ENCODE measurements around the gene JOSD1.
A peak's percentile ranks its signal among the peaks of the same experiment; 100 is the strongest.

DNA sequence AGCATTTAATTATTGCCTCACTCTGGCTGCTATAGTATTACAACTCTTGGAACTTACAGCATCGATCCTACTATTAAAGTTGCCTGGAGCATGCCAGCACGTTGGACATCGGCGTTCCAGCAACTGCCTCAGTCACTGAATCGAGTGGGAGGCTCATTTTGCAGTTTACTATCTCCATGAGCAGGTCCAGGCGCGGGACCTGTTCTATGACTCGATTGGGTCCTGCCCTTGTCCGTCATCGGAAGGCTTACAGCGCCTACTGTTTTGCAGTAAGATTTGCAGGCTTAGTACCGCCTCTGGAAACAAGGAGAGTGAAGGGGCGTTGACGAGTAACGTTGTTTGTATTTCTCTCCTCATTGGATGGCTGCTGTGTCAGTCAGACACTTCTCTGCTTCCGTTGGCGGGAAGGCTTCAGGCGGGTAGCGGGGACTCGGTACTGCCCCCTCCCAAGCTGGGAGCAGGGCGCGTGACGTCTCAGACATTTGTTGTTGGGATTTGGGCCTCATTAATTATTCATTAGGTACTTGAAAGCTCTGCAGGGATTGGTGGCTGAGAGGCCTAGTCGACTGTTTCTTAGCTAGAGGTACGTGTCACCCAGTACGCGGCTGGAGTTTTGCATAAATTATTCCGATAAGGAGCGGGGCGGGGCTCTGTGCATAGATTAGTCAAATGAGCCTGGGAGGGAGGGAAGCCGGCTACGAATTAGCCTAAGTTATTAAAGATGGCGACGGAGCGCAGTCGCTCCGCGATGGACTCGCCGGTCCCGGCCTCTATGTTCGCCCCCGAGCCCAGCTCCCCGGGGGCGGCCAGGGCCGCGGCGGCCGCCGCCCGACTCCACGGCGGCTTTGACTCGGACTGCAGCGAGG, 4.7 kb upstream of the JOSD1 start, which contains the start of gene GTPBP1:
- TF ChIP-seq, protein P1, sequence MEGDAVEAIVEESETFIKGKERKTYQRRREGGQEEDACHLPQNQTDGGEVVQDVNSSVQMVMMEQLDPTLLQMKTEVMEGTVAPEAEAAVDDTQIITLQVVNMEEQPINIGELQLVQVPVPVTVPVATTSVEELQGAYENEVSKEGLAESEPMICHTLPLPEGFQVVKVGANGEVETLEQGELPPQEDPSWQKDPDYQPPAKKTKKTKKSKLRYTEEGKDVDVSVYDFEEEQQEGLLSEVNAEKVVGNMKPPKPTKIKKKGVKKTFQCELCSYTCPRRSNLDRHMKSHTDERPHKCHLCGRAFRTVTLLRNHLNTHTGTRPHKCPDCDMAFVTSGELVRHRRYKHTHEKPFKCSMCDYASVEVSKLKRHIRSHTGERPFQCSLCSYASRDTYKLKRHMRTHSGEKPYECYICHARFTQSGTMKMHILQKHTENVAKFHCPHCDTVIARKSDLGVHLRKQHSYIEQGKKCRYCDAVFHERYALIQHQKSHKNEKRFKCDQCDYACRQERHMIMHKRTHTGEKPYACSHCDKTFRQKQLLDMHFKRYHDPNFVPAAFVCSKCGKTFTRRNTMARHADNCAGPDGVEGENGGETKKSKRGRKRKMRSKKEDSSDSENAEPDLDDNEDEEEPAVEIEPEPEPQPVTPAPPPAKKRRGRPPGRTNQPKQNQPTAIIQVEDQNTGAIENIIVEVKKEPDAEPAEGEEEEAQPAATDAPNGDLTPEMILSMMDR (IDR thresholded peaks at IDR 0.05; ENCODE audit: extremely low read depth in 1 of 2, insufficient read depth in 1 of 2, low read depth in 1 of 2, low read length in 2 of 2): no peak
- TF ChIP-seq POLR2A (IDR thresholded peaks at IDR 0.05; ENCODE audit: low read depth, low read length) (peak; percentile 85), POLR2AphosphoS5 (IDR thresholded peaks at IDR 0.05; ENCODE audit: insufficient read depth, low read depth, low read length) (peak; percentile 56), EZH2 (IDR thresholded peaks at IDR 0.05; ENCODE audit: borderline replicate concordance, low read depth, low read length, severe bottlenecking) (no peak), JUN (IDR thresholded peaks at IDR 0.05; ENCODE audit: borderline replicate concordance, insufficient read depth, insufficient read length, low read depth) (no peak)
